Activated T-helper 9 cell treated with anti-CD3 and anti-CD28 coated beads, Interleukin-2, amount 50 U/mL, for 16 hours (primary cell): ENCODE results near the gene SVIL.
"Not testable (repeated sequence)": the region's sequence is repeated elsewhere in the genome, so short reads cannot be mapped to it uniquely, and the experiment has no call there.

Experiments used
- DNase-seq: peaks from one replicate; pipeline ENCODE4 v3.0.0-alpha.2; 2020; ENCODE audit warnings: low read depth

Gene SVIL

GRCh38 chr10:29600067-29600466 lies 34.7 kb downstream of the SVIL start:
- DNase-seq = no peak

GRCh38 chr10:29598851-29599311 lies 35.9 kb downstream of the SVIL start:
- DNase-seq = no peak

- no peak for DNase-seq
These were observed 37.9 kb downstream of the SVIL start for GRCh38 chr10:29596826-29597225.

GRCh38 chr10:29596356-29596755 lies 38.4 kb downstream of the SVIL start:
- no peak for DNase-seq

GRCh38 chr10:29595636-29596225 lies 39.0 kb downstream of the SVIL start:
- DNase-seq = no peak

- no peak for DNase-seq
These were observed 39.6 kb downstream of the SVIL start for GRCh38 chr10:29595146-29595545.

- no peak for DNase-seq
These were observed 43.2 kb downstream of the SVIL start for GRCh38 chr10:29591651-29591968.

GRCh38 chr10:29590915-29591650 lies 43.7 kb downstream of the SVIL start:
- DNase-seq = no peak

GRCh38 chr10:29588629-29589421 lies 45.9 kb downstream of the SVIL start:
- no peak for DNase-seq

GRCh38 chr10:29587750-29588628 lies 46.8 kb downstream of the SVIL start:
- DNase-seq = not testable (repeated sequence)

GRCh38 chr10:29587102-29587749 lies 47.5 kb downstream of the SVIL start:
- not testable (repeated sequence) for DNase-seq

GRCh38 chr10:29586509-29586908 lies 48.3 kb downstream of the SVIL start:
- DNase-seq = no peak

GRCh38 chr10:29585488-29585976 lies 49.2 kb downstream of the SVIL start:
- no peak for DNase-seq

- DNase-seq = no peak
These were observed 50.3 kb downstream of the SVIL start for GRCh38 chr10:29584436-29584835.

- DNase-seq = no peak
These were observed 51.1 kb downstream of the SVIL start for GRCh38 chr10:29583674-29584073.

GRCh38 chr10:29582769-29583168 lies 52.0 kb downstream of the SVIL start:
- not testable (repeated sequence) for DNase-seq

- DNase-seq = no peak
These were observed 55.3 kb downstream of the SVIL start for GRCh38 chr10:29579455-29579970.

- no peak for DNase-seq
These were observed 56.3 kb downstream of the SVIL start for GRCh38 chr10:29578457-29578856.

GRCh38 chr10:29576681-29577080 lies 58.1 kb downstream of the SVIL start:
- no peak for DNase-seq

- no peak for DNase-seq
These were observed 59.7 kb downstream of the SVIL start for GRCh38 chr10:29575098-29575455.
